Adrenal gland (tissue), 12 donors: ENCODE results near the gene ENPP1. TPM values are rescaled to one million over a fixed set of nuclear protein-coding genes. Genes with fewer than 3 reads are reported as not detected.

ENCODE experiments used
- DNase-seq, 7 donors: peaks; one replicate each; pipeline ENCODE4 v3.0.0-alpha.2; 2019 to 2020
- H3K27ac ChIP-seq, 5 donors: fragments of 200-600 bp; sonication (generic) in 4 of 5; 1 replicate in 3 of 5; 2 replicates in 2 of 5; pipeline versions ENCODE4 v1.5.1 to v1.8.0; 2016 to 2020; ENCODE audit warnings: mild to moderate bottlenecking in 1 of 5
- H3K27me3 ChIP-seq: fragments of 200-600 bp; 2 replicates; pipeline ENCODE4 v1.8.0; 2021
- H3K36me3 ChIP-seq, 2 donors: fragments of 200-600 bp; replicated peaks in 1 of 2; 1 replicate in 1 of 2; 2 replicates in 1 of 2; pipeline versions ENCODE4 v1.5.1 to v1.8.0; 2018 to 2022
- H3K4me1 ChIP-seq, 2 donors: fragments of 200-600 bp; replicated peaks in 1 of 2; 1 replicate in 1 of 2; 2 replicates in 1 of 2; pipeline versions ENCODE4 v1.5.1 to v1.8.0; 2018 to 2021
- H3K4me3 ChIP-seq, 4 donors: fragments of 200-600 bp; sonication (generic) in 3 of 4; one replicate each; pipeline ENCODE4 v1.5.1; 2016 to 2018
- H3K9me3 ChIP-seq, 3 donors: fragments of 200-600 bp; sonication (generic) in 1 of 3; replicated peaks in 1 of 3; 1 replicate in 2 of 3; 2 replicates in 1 of 3; pipeline versions ENCODE4 v1.5.1 to v1.8.0; 2016 to 2021
- POLR2A ChIP-seq, 2 donors: fragments of 450-650 bp; IDR thresholded peaks; one replicate each; pipeline ENCODE4 v1.6.1; 2017; ENCODE audit warnings: antibody characterized with exemption in 2 of 2, mild to moderate bottlenecking in 2 of 2, moderate library complexity in 1 of 2
- WGBS, 4 donors: extraction: QIAGEN DNeasy Blood & Tissue Kit in 2 of 4; methylation state at CpG; one replicate each; pipeline versions ENCODE4 v1.1.5 to v1.1.7; 2013 to 2017; 5-methylcytosine and 5-hydroxymethylcytosine counted together
- intact Hi-C, 2 donors: fragments of 100-400 bp; cut with DNase I; formaldehyde crosslinking; loops; one replicate each; pipeline versions ENCODE4 v1.14.1 to v1.15.0; 2022 to 2023
- polyA plus RNA-seq, 3 donors: library from polyadenylated mRNA; stranded (reverse); fragments of 200-250 nt in 2 of 3; fragments of 350-450 nt in 1 of 3; fragmentation: Illumina TruSeq in 1 of 3; extraction: RNeasy Lipid Tissue Mini Kit (QIAGEN cat#74804) in 1 of 3; gene quantifications; one replicate each; pipeline ENCODE4 v1.2.3, GENCODE V29; 2013 to 2014
- total RNA-seq, 9 donors: library from RNA; depleted of rRNA in 4 of 9; stranded (reverse); fragments of >200 nt in 4 of 9; fragments of 120-200 nt in 1 of 9; fragmentation: NEBNext Ultra II Directional in 1 of 9; extraction: Animal tissue kit (Norgen Biotek cat#: 25700) in 1 of 9; gene quantifications; one replicate each; pipeline versions ENCODE4 v1.1.0 to v1.2.4, GENCODE V29; 2013 to 2023
- TF ChIP-seq, protein P1 (sequence below), 6 experiments: fragments of 450-650 bp in 4 of 6; fragments of 200-600 bp in 2 of 6; sonication (generic) in 1 of 6; IDR thresholded peaks; 1 replicate in 5 of 6; 2 replicates in 1 of 6; pipeline versions ENCODE4 v1.5.1 to v1.8.0; 2016 to 2021; ENCODE audit warnings: antibody characterized with exemption in 6 of 6, mild to moderate bottlenecking in 2 of 6, moderate library complexity in 1 of 6
- donor health status: healthy with polysubstance abuse.
- donor health status: Bipolar disorder and iron deficiency.
- donor health status: DM: yes; HTN: yes; CAD: no.
- donor health status: DM: no; HTN: no; CAD: no.
- donor health status: DM: no; HTN: no; CAD: no.
- donor health status: DM: yes; HTN: yes; CAD: no.

The ENPP1 gene
- total and polyA plus RNA-seq, 12 donors, result 2.1 to 44.7 (median 9.5) TPM

DNA sequence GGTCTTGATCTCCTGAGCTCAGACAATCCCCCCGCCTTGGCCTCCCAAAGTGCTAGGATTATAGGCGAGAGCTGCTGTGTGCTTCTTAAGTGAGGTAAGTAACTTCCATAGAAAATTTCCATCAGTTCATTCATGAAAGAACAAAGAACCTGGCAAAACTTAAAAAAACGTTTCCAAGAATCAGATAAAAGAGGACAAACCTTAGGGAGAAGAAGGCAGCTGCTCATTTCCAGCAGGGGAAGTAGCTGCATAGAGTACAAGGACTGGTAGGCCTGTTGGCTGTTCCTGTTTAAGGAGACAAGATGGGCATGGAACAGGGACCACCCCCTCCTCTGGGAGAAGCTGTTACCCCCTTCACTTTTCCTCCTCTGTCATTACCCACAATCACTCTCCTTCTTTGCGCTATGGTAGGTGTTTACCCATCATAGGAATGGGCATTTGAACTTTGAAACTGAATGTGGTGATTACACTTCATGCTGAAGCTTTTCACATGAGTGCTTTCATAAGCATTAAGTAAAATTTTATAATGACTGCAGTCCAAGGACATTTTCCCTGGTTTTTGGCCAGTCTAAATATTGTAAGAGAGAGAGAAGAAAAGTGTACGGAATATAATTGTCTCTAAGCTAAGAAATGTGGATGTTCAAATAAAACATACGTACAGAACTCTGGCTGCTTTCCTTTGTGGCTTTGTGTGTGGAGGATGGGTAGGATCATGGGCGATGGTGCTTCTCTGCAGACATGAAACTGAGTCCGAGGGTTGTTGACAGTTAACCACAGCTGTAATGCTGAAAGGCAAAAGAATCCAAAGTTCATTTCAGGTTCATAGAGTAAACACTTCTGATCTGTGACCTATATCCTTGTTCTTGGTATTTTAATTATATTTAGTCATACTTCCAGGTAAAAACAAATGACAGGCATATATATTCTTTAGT lies 86.9 kb downstream of the ENPP1 start:
- TF ChIP-seq POLR2A (IDR thresholded peaks at IDR 0.05), result no peak
- TF ChIP-seq, protein P1, sequence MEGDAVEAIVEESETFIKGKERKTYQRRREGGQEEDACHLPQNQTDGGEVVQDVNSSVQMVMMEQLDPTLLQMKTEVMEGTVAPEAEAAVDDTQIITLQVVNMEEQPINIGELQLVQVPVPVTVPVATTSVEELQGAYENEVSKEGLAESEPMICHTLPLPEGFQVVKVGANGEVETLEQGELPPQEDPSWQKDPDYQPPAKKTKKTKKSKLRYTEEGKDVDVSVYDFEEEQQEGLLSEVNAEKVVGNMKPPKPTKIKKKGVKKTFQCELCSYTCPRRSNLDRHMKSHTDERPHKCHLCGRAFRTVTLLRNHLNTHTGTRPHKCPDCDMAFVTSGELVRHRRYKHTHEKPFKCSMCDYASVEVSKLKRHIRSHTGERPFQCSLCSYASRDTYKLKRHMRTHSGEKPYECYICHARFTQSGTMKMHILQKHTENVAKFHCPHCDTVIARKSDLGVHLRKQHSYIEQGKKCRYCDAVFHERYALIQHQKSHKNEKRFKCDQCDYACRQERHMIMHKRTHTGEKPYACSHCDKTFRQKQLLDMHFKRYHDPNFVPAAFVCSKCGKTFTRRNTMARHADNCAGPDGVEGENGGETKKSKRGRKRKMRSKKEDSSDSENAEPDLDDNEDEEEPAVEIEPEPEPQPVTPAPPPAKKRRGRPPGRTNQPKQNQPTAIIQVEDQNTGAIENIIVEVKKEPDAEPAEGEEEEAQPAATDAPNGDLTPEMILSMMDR (IDR thresholded peaks at IDR 0.05), result no peak
- intact Hi-C loops, result no loop called here
- no peak for DNase-seq
- Histone ChIP-seq H3K36me3 (no peaks in the 10 kb centered on the region), H3K4me1 (no peaks in the 10 kb centered on the region), H3K27me3 (no peaks in the 10 kb centered on the region), H3K27ac (no peak overlapping the region), H3K4me3 (no peak overlapping the region), H3K9me3 (no peaks in the 10 kb centered on the region)
- 64 to 70% (median 69%) methylated on average over 8 of the region's 8 CpGs for WGBS, 4 donors

DNA sequence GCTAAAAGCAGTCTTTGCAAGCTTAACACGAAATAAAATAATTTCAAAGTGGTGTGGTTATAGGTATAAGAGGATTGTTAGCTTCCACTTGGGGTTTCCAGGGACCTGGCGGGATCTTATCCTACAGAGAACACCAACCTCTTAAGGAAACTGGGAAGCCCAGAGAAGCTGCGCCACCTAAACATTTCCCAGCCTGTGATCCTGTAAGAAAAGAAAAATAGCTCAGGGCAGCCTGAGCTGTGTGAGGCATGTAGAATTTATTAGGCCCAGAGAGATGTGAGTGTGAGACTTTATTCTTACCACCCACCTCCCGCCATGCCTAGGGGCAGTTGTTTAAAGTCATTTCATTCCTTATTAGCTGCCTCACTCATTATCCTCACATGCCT lies 89.2 kb downstream of the ENPP1 start:
- no peaks in the 10 kb centered on the region for H3K27me3 ChIP-seq
- intact Hi-C loops, result no loop called here
- H3K4me3 ChIP-seq, result no peak overlapping the region
- no peaks in the 10 kb centered on the region for H3K4me1 ChIP-seq
- no peak for DNase-seq
- no peak overlapping the region for H3K27ac ChIP-seq
- WGBS, 4 donors, result 81 to 95% (median 89%) methylated on average over 4 of the region's 4 CpGs
- TF ChIP-seq POLR2A (IDR thresholded peaks at IDR 0.05), result no peak
- TF ChIP-seq, protein P1 (IDR thresholded peaks at IDR 0.05), result no peak
- no peaks in the 10 kb centered on the region for H3K9me3 ChIP-seq
- no peaks in the 10 kb centered on the region for H3K36me3 ChIP-seq

DNA sequence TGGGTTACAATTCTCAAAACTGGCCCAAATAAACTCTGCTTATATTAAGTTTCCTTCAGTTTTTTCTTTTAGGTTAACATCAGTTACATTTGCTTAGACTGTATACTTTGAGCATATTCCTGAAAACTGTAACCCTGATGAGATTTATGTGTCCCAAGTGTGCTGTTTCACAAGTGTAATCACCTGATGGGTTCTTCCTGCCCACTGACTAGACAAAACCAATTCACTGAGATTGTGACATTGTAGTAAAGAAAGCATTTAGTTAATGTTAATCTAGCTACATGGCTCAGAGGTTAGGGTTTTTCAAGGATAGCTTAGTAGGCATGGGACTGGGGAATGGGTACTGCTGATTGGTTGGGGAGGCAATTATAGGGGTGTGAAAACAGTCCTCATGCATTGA lies 89.8 kb downstream of the ENPP1 start:
- Histone ChIP-seq H3K9me3 (no peaks in the 10 kb centered on the region), H3K36me3 (no peaks in the 10 kb centered on the region), H3K27ac (no peak overlapping the region), H3K4me3 (no peak overlapping the region), H3K4me1 (no peaks in the 10 kb centered on the region), H3K27me3 (no peaks in the 10 kb centered on the region)
- intact Hi-C loops, result no loop called here
- TF ChIP-seq POLR2A (IDR thresholded peaks at IDR 0.05), result no peak
- TF ChIP-seq, protein P1 (IDR thresholded peaks at IDR 0.05), result no peak
- no peak for DNase-seq

DNA sequence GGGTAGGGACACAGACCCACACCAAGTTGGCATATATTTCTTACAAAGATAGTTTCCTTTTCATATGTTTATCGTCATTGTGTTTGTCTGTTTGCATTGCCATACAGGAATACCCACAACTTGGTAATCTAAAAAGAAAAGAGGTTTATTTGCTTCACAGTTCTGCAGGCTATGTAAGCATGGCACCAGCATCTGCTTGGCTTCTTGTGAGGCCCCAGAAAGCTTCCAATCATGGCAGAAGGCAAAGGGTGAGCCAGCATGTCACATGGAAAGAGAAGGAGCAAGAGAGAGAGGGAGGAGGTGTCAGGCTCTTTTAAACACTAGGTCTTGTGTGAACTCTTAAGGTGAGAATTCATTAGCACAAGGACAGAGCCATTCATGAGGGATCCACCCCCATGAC lies 90.9 kb downstream of the ENPP1 start:
- WGBS, 4 donors, result 60 to 75% (median 70%) methylated on average over 1 of the region's 1 CpG

More for the DNA sequence above, 90.9 kb downstream of the ENPP1 start:
- no peaks in the 10 kb centered on the region for H3K36me3 ChIP-seq
- no peak for DNase-seq
- TF ChIP-seq, protein P1 (IDR thresholded peaks at IDR 0.05), result no peak
- TF ChIP-seq POLR2A (IDR thresholded peaks at IDR 0.05), result no peak
- H3K27ac ChIP-seq, result no peak overlapping the region
- no peaks in the 10 kb centered on the region for H3K27me3 ChIP-seq
- intact Hi-C loops, result no loop called here
- H3K4me1 ChIP-seq, result no peaks in the 10 kb centered on the region
- H3K9me3 ChIP-seq, result no peaks in the 10 kb centered on the region
- H3K4me3 ChIP-seq, result no peak overlapping the region
